ENCODE measurements around the gene SLC35E4. TPM values are rescaled to one million over a fixed set of nuclear protein-coding genes. Genes with fewer than 3 reads are reported as not detected.

The SLC35E4 gene
- total RNA-seq, 1 donor from 2014 or later, result 3.2 TPM

- Mint-ChIP-seq H3K27ac (ENCODE audit: unreplicated experiment) (no peak overlapping the region), H3K9me3 (ENCODE audit: unreplicated experiment) (no peaks in the 10 kb centered on the region), H3K4me3 (ENCODE audit: unreplicated experiment) (no peak overlapping the region), H3K36me3 (ENCODE audit: low read depth, unreplicated experiment) (peaks cover 8% of the 10 kb centered on the region), H3K27me3 (ENCODE audit: low read depth, unreplicated experiment) (peaks cover 1% of the 10 kb centered on the region), H3K4me1 (ENCODE audit: low read depth, unreplicated experiment) (no peaks in the 10 kb centered on the region)
- Histone ChIP-seq H3K27me3 (ENCODE audit: insufficient read depth, low read length) (no peaks in the 10 kb centered on the region), H2AFZ (ENCODE audit: low read depth, low read length) (no peak overlapping the region), H3K27ac (ENCODE audit: low read depth, low read length) (no peak overlapping the region), H3K9ac (ENCODE audit: low read length) (no peak overlapping the region), H3K4me2 (ENCODE audit: low read length) (no peak overlapping the region), H3K4me1 (ENCODE audit: insufficient read depth, low read length) (no peaks in the 10 kb centered on the region), H4K20me1 (ENCODE audit: insufficient read depth, low read length) (no peaks in the 10 kb centered on the region), H3K9me3 (ENCODE audit: insufficient read depth, low read depth, low read length) (no peaks in the 10 kb centered on the region), H3K4me3 (ENCODE audit: insufficient read depth, low read depth, low read length) (no peak overlapping the region), H3K79me2 (ENCODE audit: insufficient read depth, low read length) (no peaks in the 10 kb centered on the region), H3K36me3 (ENCODE audit: insufficient read depth, low read length) (no peaks in the 10 kb centered on the region)
- DNase-seq (ENCODE audit: low read depth), result no peak
- TF ChIP-seq EZH2 (IDR thresholded peaks at IDR 0.05; ENCODE audit: insufficient read depth, low read length), result no peak
- FAIRE-seq, result no peak
These were observed 20.0 kb downstream of the SLC35E4 start for GRCh38 chr22:30655532-30655931.

GRCh38 chr22:30662040-30662439, 26.5 kb downstream of the SLC35E4 start:
- Histone ChIP-seq H3K4me3 (ENCODE audit: insufficient read depth, low read depth, low read length) (no peak overlapping the region), H3K36me3 (ENCODE audit: insufficient read depth, low read length) (peaks cover 4% of the 10 kb centered on the region), H3K9me3 (ENCODE audit: insufficient read depth, low read depth, low read length) (no peaks in the 10 kb centered on the region), H3K4me2 (ENCODE audit: low read length) (no peak overlapping the region), H3K27me3 (ENCODE audit: insufficient read depth, low read length) (no peaks in the 10 kb centered on the region), H4K20me1 (ENCODE audit: insufficient read depth, low read length) (peaks cover 13% of the 10 kb centered on the region), H3K27ac (ENCODE audit: low read depth, low read length) (no peak overlapping the region), H2AFZ (ENCODE audit: low read depth, low read length) (no peak overlapping the region), H3K4me1 (ENCODE audit: insufficient read depth, low read length) (no peaks in the 10 kb centered on the region), H3K9ac (ENCODE audit: low read length) (no peak overlapping the region), H3K79me2 (ENCODE audit: insufficient read depth, low read length) (peaks cover under 1% of the 10 kb centered on the region)
- H3K9me3 Mint-ChIP-seq (ENCODE audit: unreplicated experiment), result no peaks in the 10 kb centered on the region
- no peak for TF ChIP-seq EZH2 (IDR thresholded peaks at IDR 0.05; ENCODE audit: insufficient read depth, low read length)
- TF ChIP-seq CTCF (IDR thresholded peaks at IDR 0.05; ENCODE audit: insufficient read depth, low read depth, low read length), result no peak
- DNase-seq (ENCODE audit: low read depth), result no peak
- no peak for FAIRE-seq
- no peaks in the 10 kb centered on the region for H3K4me1 Mint-ChIP-seq (ENCODE audit: low read depth, unreplicated experiment)
- H3K36me3 Mint-ChIP-seq (ENCODE audit: low read depth, unreplicated experiment), result peaks cover 18% of the 10 kb centered on the region
- H3K27ac Mint-ChIP-seq (ENCODE audit: unreplicated experiment), result no peak overlapping the region
- no peak overlapping the region for H3K4me3 Mint-ChIP-seq (ENCODE audit: unreplicated experiment)
- H3K27me3 Mint-ChIP-seq (ENCODE audit: low read depth, unreplicated experiment), result peaks cover 12% of the 10 kb centered on the region

- DNase-seq (ENCODE audit: low read depth), result no peak
- peaks cover 5% of the 10 kb centered on the region for H3K79me2 ChIP-seq (ENCODE audit: insufficient read depth, low read length)
- no peak overlapping the region for H3K4me3 ChIP-seq (ENCODE audit: insufficient read depth, low read depth, low read length)
- Mint-ChIP-seq H3K36me3 (ENCODE audit: low read depth, unreplicated experiment) (peaks cover 16% of the 10 kb centered on the region), H3K9me3 (ENCODE audit: unreplicated experiment) (no peaks in the 10 kb centered on the region), H3K27me3 (ENCODE audit: low read depth, unreplicated experiment) (peaks cover 12% of the 10 kb centered on the region), H3K4me1 (ENCODE audit: low read depth, unreplicated experiment) (peaks cover 1% of the 10 kb centered on the region), H3K4me3 (ENCODE audit: unreplicated experiment) (no peak overlapping the region), H3K27ac (ENCODE audit: unreplicated experiment) (no peak overlapping the region)
- H3K9ac ChIP-seq (ENCODE audit: low read length), result no peak overlapping the region
- peaks cover 6% of the 10 kb centered on the region for H3K4me1 ChIP-seq (ENCODE audit: insufficient read depth, low read length)
- no peaks in the 10 kb centered on the region for H3K9me3 ChIP-seq (ENCODE audit: insufficient read depth, low read depth, low read length)
- no peak for TF ChIP-seq CTCF (IDR thresholded peaks at IDR 0.05; ENCODE audit: insufficient read depth, low read depth, low read length)
- no peak for FAIRE-seq
- H3K27me3 ChIP-seq (ENCODE audit: insufficient read depth, low read length), result no peaks in the 10 kb centered on the region
- H4K20me1 ChIP-seq (ENCODE audit: insufficient read depth, low read length), result peaks cover 13% of the 10 kb centered on the region
- no peak overlapping the region for H2AFZ ChIP-seq (ENCODE audit: low read depth, low read length)
- no peak overlapping the region for H3K4me2 ChIP-seq (ENCODE audit: low read length)
- peaks cover 4% of the 10 kb centered on the region for H3K36me3 ChIP-seq (ENCODE audit: insufficient read depth, low read length)
- no peak overlapping the region for H3K27ac ChIP-seq (ENCODE audit: low read depth, low read length)
These were observed 29.2 kb downstream of the SLC35E4 start for GRCh38 chr22:30664798-30665197.

Measured in astrocyte (in vitro differentiated cells and primary cell).